Measurements from ENCODE around the gene PHF19. TPM values are rescaled to one million over a fixed set of nuclear protein-coding genes. Genes with fewer than 3 reads are reported as not detected.

PHF19 gene
- total and polyA plus RNA-seq, 2 experiments from 2014 or later, result 16.8 to 31.0 TPM

DNA sequence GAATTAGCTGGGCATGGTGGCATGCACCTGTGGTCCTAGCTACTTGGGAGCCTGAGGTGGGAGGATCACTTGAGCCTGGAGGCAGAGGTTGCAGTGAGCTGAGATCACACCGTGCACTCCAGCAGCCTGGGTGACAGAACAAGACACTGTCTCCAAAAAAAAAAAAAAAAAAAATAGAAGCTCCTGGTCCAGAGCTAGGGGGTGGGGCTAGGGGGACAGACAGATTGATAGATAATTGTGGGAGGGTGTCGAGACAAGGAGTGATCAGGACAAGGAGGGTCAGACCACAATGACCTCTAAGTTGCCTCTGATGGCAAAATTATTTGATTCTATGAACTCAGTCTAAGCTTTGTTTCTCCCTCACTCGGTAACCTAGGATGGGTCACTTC is 6.6 kb upstream of the PHF19 start:
- Histone ChIP-seq H3K9me2 (ENCODE audit: insufficient read depth) (no peaks in the 10 kb centered on the region), H4K20me1 (replicated peaks; ENCODE audit: insufficient read depth) (no peaks in the 10 kb centered on the region), H3K4me1 (ENCODE audit: insufficient read depth) (peaks cover under 1% of the 10 kb centered on the region; the same call in 1 of the 2 replicates), H3K27me3 (ENCODE audit: insufficient read depth) (no peaks in the 10 kb centered on the region), H3K27ac (ENCODE audit: low read depth) (no peak overlapping the region), H2AFZ (no peak overlapping the region), H3K79me2 (replicated peaks; ENCODE audit: insufficient read depth) (no peaks in the 10 kb centered on the region), H3K36me3 (ENCODE audit: insufficient read depth) (no peaks in the 10 kb centered on the region), H3K4me3 (no peak overlapping the region), H3F3A (replicated peaks; ENCODE audit: low read depth) (no peaks in the 10 kb centered on the region), H3K4me2 (no peak overlapping the region)
- H3K27ac Mint-ChIP-seq, result no peak overlapping the region
- ATAC-seq (no peak), DNase-seq (ENCODE audit: low spot score) (no peak)
- TF ChIP-seq ZNF462 (CRISPR knock-in tag; IDR thresholded peaks at IDR 0.05) (no peak), ZNF114 (CRISPR knock-in tag; IDR thresholded peaks at IDR 0.05) (no peak), EZH2 (IDR thresholded peaks at IDR 0.05; ENCODE audit: low read depth, unreplicated experiment) (no peak), POLR2AphosphoS5 (IDR thresholded peaks at IDR 0.05; ENCODE audit: low read depth) (no peak), STAT1 (IDR thresholded peaks at IDR 0.05; ENCODE audit: unreplicated experiment) (no peak), REST (IDR thresholded peaks at IDR 0.05; ENCODE audit: unreplicated experiment) (no peak), JUNB (IDR thresholded peaks at IDR 0.05; ENCODE audit: unreplicated experiment) (no peak), ZNF331 (CRISPR knock-in tag; IDR thresholded peaks at IDR 0.05; ENCODE audit: low read depth) (no peak)
- TF ChIP-seq, protein P1, sequence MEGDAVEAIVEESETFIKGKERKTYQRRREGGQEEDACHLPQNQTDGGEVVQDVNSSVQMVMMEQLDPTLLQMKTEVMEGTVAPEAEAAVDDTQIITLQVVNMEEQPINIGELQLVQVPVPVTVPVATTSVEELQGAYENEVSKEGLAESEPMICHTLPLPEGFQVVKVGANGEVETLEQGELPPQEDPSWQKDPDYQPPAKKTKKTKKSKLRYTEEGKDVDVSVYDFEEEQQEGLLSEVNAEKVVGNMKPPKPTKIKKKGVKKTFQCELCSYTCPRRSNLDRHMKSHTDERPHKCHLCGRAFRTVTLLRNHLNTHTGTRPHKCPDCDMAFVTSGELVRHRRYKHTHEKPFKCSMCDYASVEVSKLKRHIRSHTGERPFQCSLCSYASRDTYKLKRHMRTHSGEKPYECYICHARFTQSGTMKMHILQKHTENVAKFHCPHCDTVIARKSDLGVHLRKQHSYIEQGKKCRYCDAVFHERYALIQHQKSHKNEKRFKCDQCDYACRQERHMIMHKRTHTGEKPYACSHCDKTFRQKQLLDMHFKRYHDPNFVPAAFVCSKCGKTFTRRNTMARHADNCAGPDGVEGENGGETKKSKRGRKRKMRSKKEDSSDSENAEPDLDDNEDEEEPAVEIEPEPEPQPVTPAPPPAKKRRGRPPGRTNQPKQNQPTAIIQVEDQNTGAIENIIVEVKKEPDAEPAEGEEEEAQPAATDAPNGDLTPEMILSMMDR (conservative IDR thresholded peaks at IDR 0.05; ENCODE audit: low read depth in 2 of 2), result no peak
- TF ChIP-seq, protein P2, sequence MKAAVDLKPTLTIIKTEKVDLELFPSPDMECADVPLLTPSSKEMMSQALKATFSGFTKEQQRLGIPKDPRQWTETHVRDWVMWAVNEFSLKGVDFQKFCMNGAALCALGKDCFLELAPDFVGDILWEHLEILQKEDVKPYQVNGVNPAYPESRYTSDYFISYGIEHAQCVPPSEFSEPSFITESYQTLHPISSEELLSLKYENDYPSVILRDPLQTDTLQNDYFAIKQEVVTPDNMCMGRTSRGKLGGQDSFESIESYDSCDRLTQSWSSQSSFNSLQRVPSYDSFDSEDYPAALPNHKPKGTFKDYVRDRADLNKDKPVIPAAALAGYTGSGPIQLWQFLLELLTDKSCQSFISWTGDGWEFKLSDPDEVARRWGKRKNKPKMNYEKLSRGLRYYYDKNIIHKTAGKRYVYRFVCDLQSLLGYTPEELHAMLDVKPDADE (IDR thresholded peaks at IDR 0.05), result no peak
- H3K9me3 Mint-ChIP-seq, result no peaks in the 10 kb centered on the region
- peaks cover 11% of the 10 kb centered on the region for H3K27me3 Mint-ChIP-seq (ENCODE audit: insufficient read depth, low read depth, poor library complexity)
- peaks cover 13% of the 10 kb centered on the region for H3K4me1 Mint-ChIP-seq
- no peak overlapping the region for H3K4me3 Mint-ChIP-seq
- H3K36me3 Mint-ChIP-seq (ENCODE audit: low read depth), result no peaks in the 10 kb centered on the region

Data from GM23338 (cell line).